Measurements from ENCODE around the gene ELMO1.

GRCh38 chr7:37304921-37305320 is 143.7 kb downstream of the ELMO1 start:
- TF ChIP-seq POLR2A (IDR thresholded peaks at IDR 0.05): no peak
- no peak for TF ChIP-seq CTCF (IDR thresholded peaks at IDR 0.05)

Data from adrenal gland (tissue), 5 donors.